ENCODE data around the gene OPRM1. TPM values are rescaled to one million over a fixed set of nuclear protein-coding genes. Genes with fewer than 3 reads are reported as not detected.

The OPRM1 gene
- total and polyA plus RNA-seq, 2 donors (not counting 1 experiment from before 2014, with no cell fraction given), result not detected

DNA sequence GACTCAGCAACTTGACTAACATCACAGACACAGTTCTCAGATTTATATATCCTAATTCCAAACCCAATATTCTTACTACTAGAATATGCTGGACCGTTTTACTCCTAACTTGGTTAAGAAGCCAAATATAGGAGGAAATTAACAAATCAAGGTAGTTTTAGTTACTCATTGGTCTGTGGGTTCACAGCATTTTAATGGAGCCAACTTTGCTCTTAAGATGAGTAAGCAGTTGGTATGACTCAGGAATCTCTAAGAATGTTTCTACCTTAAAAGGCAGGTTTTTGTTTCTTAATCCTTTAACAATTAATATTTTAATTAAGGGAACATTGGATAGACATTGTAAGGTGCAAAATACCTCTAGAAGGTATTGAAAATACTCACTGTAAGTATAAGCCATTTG, 31.6 kb downstream of the OPRM1 start:
- no peaks in the 10 kb centered on the region for H3K4me1 ChIP-seq (ENCODE audit: control insufficient read depth in 2 of 2, insufficient read depth in 2 of 2, low read length in 2 of 2)
- peaks cover 3% of the 10 kb centered on the region for H3K27me3 Mint-ChIP-seq
- no CpG with 5 or more reads among the region's 1 CpG for WGBS (ENCODE audit: insufficient coverage)
- peaks cover 3% of the 10 kb centered on the region for H3K9me3 Mint-ChIP-seq (ENCODE audit: insufficient read depth)
- ATAC-seq (ENCODE audit: low read depth) (no peak), DNase-seq (no peak)
- H2AFZ ChIP-seq (ENCODE audit: insufficient read depth, low read depth, low read length, poor library complexity, severe bottlenecking), result no peak overlapping the region
- no peak for TF ChIP-seq EZH2 (IDR thresholded peaks at IDR 0.05; ENCODE audit: borderline replicate concordance, insufficient read depth, low read depth, low read length, poor library complexity, severe bottlenecking)
- TF ChIP-seq, protein P1, sequence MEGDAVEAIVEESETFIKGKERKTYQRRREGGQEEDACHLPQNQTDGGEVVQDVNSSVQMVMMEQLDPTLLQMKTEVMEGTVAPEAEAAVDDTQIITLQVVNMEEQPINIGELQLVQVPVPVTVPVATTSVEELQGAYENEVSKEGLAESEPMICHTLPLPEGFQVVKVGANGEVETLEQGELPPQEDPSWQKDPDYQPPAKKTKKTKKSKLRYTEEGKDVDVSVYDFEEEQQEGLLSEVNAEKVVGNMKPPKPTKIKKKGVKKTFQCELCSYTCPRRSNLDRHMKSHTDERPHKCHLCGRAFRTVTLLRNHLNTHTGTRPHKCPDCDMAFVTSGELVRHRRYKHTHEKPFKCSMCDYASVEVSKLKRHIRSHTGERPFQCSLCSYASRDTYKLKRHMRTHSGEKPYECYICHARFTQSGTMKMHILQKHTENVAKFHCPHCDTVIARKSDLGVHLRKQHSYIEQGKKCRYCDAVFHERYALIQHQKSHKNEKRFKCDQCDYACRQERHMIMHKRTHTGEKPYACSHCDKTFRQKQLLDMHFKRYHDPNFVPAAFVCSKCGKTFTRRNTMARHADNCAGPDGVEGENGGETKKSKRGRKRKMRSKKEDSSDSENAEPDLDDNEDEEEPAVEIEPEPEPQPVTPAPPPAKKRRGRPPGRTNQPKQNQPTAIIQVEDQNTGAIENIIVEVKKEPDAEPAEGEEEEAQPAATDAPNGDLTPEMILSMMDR (IDR thresholded peaks at IDR 0.05), result no peak
- no peaks in the 10 kb centered on the region for H4K20me1 ChIP-seq (ENCODE audit: control insufficient read depth, insufficient read depth, low read length, poor library complexity, severe bottlenecking)
- no peak overlapping the region for H3K27ac ChIP-seq (ENCODE audit: low read length in 2 of 2)
- H3K79me2 ChIP-seq (ENCODE audit: control insufficient read depth, insufficient read depth, low read length), result no peaks in the 10 kb centered on the region
- intact Hi-C loops (cut with micrococcal nuclease), result no loop called here
- no peak overlapping the region for H3K4me3 Mint-ChIP-seq
- POLR2A ChIA-PET, result no interaction called here
- H3K4me1 Mint-ChIP-seq, result no peaks in the 10 kb centered on the region
- no peak overlapping the region for H3K4me3 ChIP-seq (ENCODE audit: control extremely low read depth in 1 of 5, extremely low read depth in 1 of 5, insufficient read depth in 1 of 5, low read depth in 2 of 5, low read length in 4 of 5)
- H3K27ac Mint-ChIP-seq, result no peak overlapping the region
- no peaks in the 10 kb centered on the region for H3K9me3 ChIP-seq (ENCODE audit: control extremely low read depth in 1 of 3, control insufficient read depth in 2 of 3, insufficient read depth in 1 of 3, low read length in 2 of 3)
- no peaks in the 10 kb centered on the region for H3K36me3 ChIP-seq (replicated peaks in 1 of 2; ENCODE audit: control extremely low read depth in 1 of 2, control insufficient read depth in 1 of 2, extremely low read depth in 1 of 2, insufficient read depth in 2 of 2, low read length in 1 of 2)
- H3K9ac ChIP-seq (ENCODE audit: low read length), result no peak overlapping the region
- no peaks in the 10 kb centered on the region for H3K27me3 ChIP-seq (replicated peaks in 1 of 4; ENCODE audit: control extremely low read depth in 1 of 4, control insufficient read depth in 3 of 4, insufficient read depth in 4 of 4, low read length in 3 of 4)
- CTCF ChIA-PET, result no interaction called here
- H3K4me2 ChIP-seq (replicated peaks; ENCODE audit: low read depth, low read length, poor library complexity, severe bottlenecking), result no peak overlapping the region

DNA sequence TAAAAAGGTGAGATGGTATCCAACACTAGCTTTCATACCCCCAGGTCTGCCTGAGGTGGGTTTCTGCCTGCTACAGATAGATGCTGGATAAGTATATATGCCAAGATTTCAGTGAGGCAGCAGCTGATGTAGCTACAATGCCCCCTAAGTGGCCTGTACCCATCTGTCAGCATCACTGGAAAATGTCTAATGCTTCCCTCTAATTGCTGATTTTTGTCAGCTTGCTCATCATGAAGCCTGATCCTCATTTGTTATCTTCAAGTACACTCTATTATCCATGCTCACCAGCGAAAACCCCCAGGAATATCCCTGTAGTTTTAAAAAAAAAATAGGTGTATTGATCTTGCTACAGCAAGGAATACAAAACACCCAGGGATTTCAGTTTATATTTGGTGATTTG, 32.2 kb downstream of the OPRM1 start:
- Histone ChIP-seq H3K79me2 (ENCODE audit: control insufficient read depth, insufficient read depth, low read length) (no peaks in the 10 kb centered on the region), H3K9me3 (ENCODE audit: control extremely low read depth in 1 of 3, control insufficient read depth in 2 of 3, insufficient read depth in 1 of 3, low read length in 2 of 3) (no peaks in the 10 kb centered on the region), H4K20me1 (ENCODE audit: control insufficient read depth, insufficient read depth, low read length, poor library complexity, severe bottlenecking) (no peaks in the 10 kb centered on the region), H3K9ac (ENCODE audit: low read length) (no peak overlapping the region), H3K27me3 (replicated peaks in 1 of 4; ENCODE audit: control extremely low read depth in 1 of 4, control insufficient read depth in 3 of 4, insufficient read depth in 4 of 4, low read length in 3 of 4) (no peaks in the 10 kb centered on the region), H2AFZ (ENCODE audit: insufficient read depth, low read depth, low read length, poor library complexity, severe bottlenecking) (no peak overlapping the region), H3K27ac (ENCODE audit: low read length in 2 of 2) (no peak overlapping the region), H3K4me3 (ENCODE audit: control extremely low read depth in 1 of 5, extremely low read depth in 1 of 5, insufficient read depth in 1 of 5, low read depth in 2 of 5, low read length in 4 of 5) (no peak overlapping the region), H3K4me2 (replicated peaks; ENCODE audit: low read depth, low read length, poor library complexity, severe bottlenecking) (no peak overlapping the region), H3K4me1 (ENCODE audit: control insufficient read depth in 2 of 2, insufficient read depth in 2 of 2, low read length in 2 of 2) (no peaks in the 10 kb centered on the region), H3K36me3 (replicated peaks in 1 of 2; ENCODE audit: control extremely low read depth in 1 of 2, control insufficient read depth in 1 of 2, extremely low read depth in 1 of 2, insufficient read depth in 2 of 2, low read length in 1 of 2) (no peaks in the 10 kb centered on the region)
- H3K4me1 Mint-ChIP-seq, result no peaks in the 10 kb centered on the region
- intact Hi-C loops (cut with micrococcal nuclease), result no loop called here
- no peak overlapping the region for H3K27ac Mint-ChIP-seq
- H3K27me3 Mint-ChIP-seq, result peaks cover 3% of the 10 kb centered on the region
- WGBS (ENCODE audit: insufficient coverage), result no CpG with 5 or more reads among the region's 1 CpG
- POLR2A ChIA-PET, result no interaction called here
- DNase-seq, result no peak
- peaks cover 3% of the 10 kb centered on the region for H3K9me3 Mint-ChIP-seq (ENCODE audit: insufficient read depth)
- H3K4me3 Mint-ChIP-seq, result no peak overlapping the region
- CTCF ChIA-PET, result no interaction called here
- ATAC-seq (ENCODE audit: low read depth), result no peak
- TF ChIP-seq, protein P1 (IDR thresholded peaks at IDR 0.05), result no peak
- no peak for TF ChIP-seq EZH2 (IDR thresholded peaks at IDR 0.05; ENCODE audit: borderline replicate concordance, insufficient read depth, low read depth, low read length, poor library complexity, severe bottlenecking)
